Peyer's patch (tissue), 4 donors: ENCODE results near the gene SLC35E2B. TPM values are rescaled to one million over a fixed set of nuclear protein-coding genes. Genes with fewer than 3 reads are reported as not detected.
A peak's percentile ranks its signal among the peaks of the same experiment; 100 is the strongest.

Source experiments
- DNase-seq, 3 donors: peaks; one replicate each; pipeline ENCODE4 v3.0.0-alpha.2; 2017 to 2019
- H3K27ac ChIP-seq, 4 donors: fragments of 200-600 bp; sonication (generic); one replicate each; pipeline ENCODE4 v1.5.1; 2016 to 2019
- H3K27me3 ChIP-seq, 2 donors: fragments of 200-600 bp; sonication (generic); one replicate each; pipeline ENCODE4 v1.5.1; 2019
- H3K36me3 ChIP-seq, 3 donors: fragments of 200-600 bp; sonication (generic); one replicate each; pipeline ENCODE4 v1.5.1; 2016 to 2019
- H3K4me1 ChIP-seq, 4 donors: fragments of 200-600 bp; sonication (generic); one replicate each; pipeline ENCODE4 v1.5.1; 2016 to 2019
- H3K4me3 ChIP-seq, 4 donors: fragments of 200-600 bp; sonication (generic); 1 replicate in 3 of 4; 2 replicates in 1 of 4; pipeline ENCODE4 v1.5.1; 2016 to 2019; ENCODE audit warnings: mild to moderate bottlenecking in 1 of 4
- H3K9me3 ChIP-seq, 4 donors: fragments of 200-600 bp; sonication (generic); one replicate each; pipeline ENCODE4 v1.5.1; 2016 to 2019; ENCODE audit warnings: mild to moderate bottlenecking in 1 of 4
- POLR2A ChIP-seq, 2 donors: fragments of 450-650 bp; IDR thresholded peaks; one replicate each; pipeline ENCODE4 v1.5.1; 2017; ENCODE audit warnings: antibody characterized with exemption in 2 of 2, mild to moderate bottlenecking in 2 of 2, moderate library complexity in 2 of 2
- total RNA-seq, 4 donors: library from RNA; depleted of rRNA; stranded (reverse); fragments of >200 nt; gene quantifications; one replicate each; pipeline ENCODE4 v1.1.0, GENCODE V29; 2016
- TF ChIP-seq, protein P1 (sequence below), 6 experiments: fragments of 450-650 bp in 4 of 6; fragments of 200-600 bp in 2 of 6; sonication (generic) in 1 of 6; IDR thresholded peaks; one replicate each; pipeline ENCODE4 v1.5.1; 2017 to 2019; ENCODE audit warnings: antibody characterized with exemption in 6 of 6, mild to moderate bottlenecking in 3 of 6, moderate library complexity in 1 of 6

Gene SLC35E2B
- total RNA-seq, 4 donors from 2014 or later, result 76.9 to 132 (median 103) TPM

- DNase-seq, result no peak
- no peak overlapping the region for H3K27ac ChIP-seq
- TF ChIP-seq POLR2A (IDR thresholded peaks at IDR 0.05), result no peak
- TF ChIP-seq, protein P1, sequence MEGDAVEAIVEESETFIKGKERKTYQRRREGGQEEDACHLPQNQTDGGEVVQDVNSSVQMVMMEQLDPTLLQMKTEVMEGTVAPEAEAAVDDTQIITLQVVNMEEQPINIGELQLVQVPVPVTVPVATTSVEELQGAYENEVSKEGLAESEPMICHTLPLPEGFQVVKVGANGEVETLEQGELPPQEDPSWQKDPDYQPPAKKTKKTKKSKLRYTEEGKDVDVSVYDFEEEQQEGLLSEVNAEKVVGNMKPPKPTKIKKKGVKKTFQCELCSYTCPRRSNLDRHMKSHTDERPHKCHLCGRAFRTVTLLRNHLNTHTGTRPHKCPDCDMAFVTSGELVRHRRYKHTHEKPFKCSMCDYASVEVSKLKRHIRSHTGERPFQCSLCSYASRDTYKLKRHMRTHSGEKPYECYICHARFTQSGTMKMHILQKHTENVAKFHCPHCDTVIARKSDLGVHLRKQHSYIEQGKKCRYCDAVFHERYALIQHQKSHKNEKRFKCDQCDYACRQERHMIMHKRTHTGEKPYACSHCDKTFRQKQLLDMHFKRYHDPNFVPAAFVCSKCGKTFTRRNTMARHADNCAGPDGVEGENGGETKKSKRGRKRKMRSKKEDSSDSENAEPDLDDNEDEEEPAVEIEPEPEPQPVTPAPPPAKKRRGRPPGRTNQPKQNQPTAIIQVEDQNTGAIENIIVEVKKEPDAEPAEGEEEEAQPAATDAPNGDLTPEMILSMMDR (IDR thresholded peaks at IDR 0.05), result no peak
- H3K27me3 ChIP-seq, result no peaks in the 10 kb centered on the region
- peaks cover 0 to 29% (median 14%) of the 10 kb centered on the region in 4 donors for H3K4me1 ChIP-seq
- peaks cover 0 to 15% (median 0%) of the 10 kb centered on the region in 3 donors for H3K36me3 ChIP-seq
- no peaks in the 10 kb centered on the region for H3K9me3 ChIP-seq
- peak overlapping the region; percentile 91 to 100 (median 100) for H3K4me3 ChIP-seq
Measured at GRCh38 chr1:1616838-1617237, 75.8 kb downstream of the SLC35E2B start.

- TF ChIP-seq, protein P1 (IDR thresholded peaks at IDR 0.05), result peak in 1 of 6 experiments; percentile 2
- TF ChIP-seq POLR2A (IDR thresholded peaks at IDR 0.05), result no peak
- Histone ChIP-seq H3K4me3 (peak overlapping the region; percentile 91 to 100 (median 100)), H3K27ac (peak overlapping the region; percentile 99 to 100 (median 100)), H3K9me3 (no peaks in the 10 kb centered on the region), H3K4me1 (peaks cover 0 to 29% (median 14%) of the 10 kb centered on the region in 4 donors), H3K27me3 (no peaks in the 10 kb centered on the region), H3K36me3 (peaks cover 0 to 15% (median 0%) of the 10 kb centered on the region in 3 donors)
- DNase-seq, result peak; percentile 29 to 78 (median 69)
Measured at GRCh38 chr1:1616045-1616790, 76.4 kb downstream of the SLC35E2B start.

DNA sequence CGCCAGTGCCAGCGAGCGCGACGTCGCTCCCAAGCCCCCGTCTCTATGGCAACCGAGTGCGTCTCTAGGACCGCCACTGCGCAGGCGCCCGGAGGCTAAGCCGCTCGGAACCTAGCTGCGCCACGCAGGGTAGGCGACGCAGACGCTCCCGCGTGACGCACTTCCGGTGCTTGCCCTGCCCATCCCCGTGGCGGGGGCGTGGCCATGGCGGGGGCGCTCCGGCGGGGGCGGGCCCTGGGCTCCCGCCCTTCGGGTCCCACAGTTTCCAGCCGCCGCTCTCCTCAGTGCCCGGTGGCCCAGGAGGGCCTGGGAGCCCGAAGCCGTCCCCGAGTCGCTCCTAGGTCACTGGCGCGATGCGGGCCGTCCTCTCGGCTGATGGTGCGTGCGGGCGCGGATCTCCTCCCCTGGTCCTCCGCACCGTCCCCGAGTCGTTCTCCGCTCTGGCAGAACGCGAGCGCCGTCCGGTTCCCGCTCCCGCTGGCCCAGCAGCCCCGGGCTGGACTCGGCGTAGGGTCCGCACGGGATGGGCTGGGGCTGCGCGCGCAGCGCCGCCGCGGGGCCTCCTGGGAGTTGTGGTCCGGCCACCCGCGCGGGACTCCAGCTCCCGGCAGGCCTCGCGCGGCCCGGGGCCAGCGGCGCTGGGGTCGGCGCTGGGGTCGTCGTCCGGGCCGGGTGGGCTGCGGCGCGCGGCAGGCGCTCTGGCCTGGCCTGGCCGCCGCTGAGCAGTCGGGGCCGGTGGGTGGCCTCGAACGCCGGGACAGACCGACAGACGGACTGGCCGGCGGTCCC lies 77.1 kb downstream of the SLC35E2B start, which contains the start of gene MIB2:
TSS of gene MIB2 (plus strand) at position 245 of the 789 bp plus-strand sequence. CDS start 7,953 bp downstream, outside the sequence.
- Histone ChIP-seq H3K27me3 (no peaks in the 10 kb centered on the region), H3K9me3 (no peaks in the 10 kb centered on the region), H3K4me1 (peaks cover 0 to 29% (median 14%) of the 10 kb centered on the region in 4 donors), H3K27ac (peak within 1 kb of the TSS; percentile 99 to 100 (median 100)), H3K36me3 (peaks cover 0 to 15% (median 0%) of the 10 kb centered on the region in 3 donors), H3K4me3 (peak within 1 kb of the TSS; percentile 91 to 100 (median 100))
- peak; percentile 96 to 98 (median 97) for DNase-seq
- TF ChIP-seq POLR2A (IDR thresholded peaks at IDR 0.05), result peak; percentile 82 to 83
- TF ChIP-seq, protein P1 (IDR thresholded peaks at IDR 0.05), result peak in 1 of 6 experiments; percentile 1

- Histone ChIP-seq H3K27me3 (no peaks in the 10 kb centered on the region), H3K4me1 (peaks cover 0 to 29% (median 14%) of the 10 kb centered on the region in 4 donors), H3K36me3 (peaks cover 0 to 15% (median 0%) of the 10 kb centered on the region in 3 donors), H3K4me3 (peak overlapping the region; percentile 91 to 100 (median 100)), H3K9me3 (no peaks in the 10 kb centered on the region), H3K27ac (peak overlapping the region; percentile 99 to 100 (median 100))
- TF ChIP-seq POLR2A (IDR thresholded peaks at IDR 0.05), result no peak
- TF ChIP-seq, protein P1 (IDR thresholded peaks at IDR 0.05), result no peak
- DNase-seq, result no peak
Measured at GRCh38 chr1:1614954-1615255, 77.7 kb downstream of the SLC35E2B start.

- Histone ChIP-seq H3K9me3 (no peaks in the 10 kb centered on the region), H3K4me3 (peak overlapping the region; percentile 91 to 100 (median 100)), H3K27me3 (no peaks in the 10 kb centered on the region), H3K36me3 (peaks cover 0 to 15% (median 0%) of the 10 kb centered on the region in 3 donors), H3K4me1 (peaks cover 0 to 29% (median 14%) of the 10 kb centered on the region in 4 donors), H3K27ac (peak overlapping the region; percentile 51 to 100 (median 100))
- TF ChIP-seq, protein P1 (IDR thresholded peaks at IDR 0.05), result no peak
- TF ChIP-seq POLR2A (IDR thresholded peaks at IDR 0.05), result no peak
- DNase-seq, result peak in 2 of 3 donors; percentile 48 to 69
Measured at GRCh38 chr1:1614204-1614953, 78.2 kb downstream of the SLC35E2B start.
